Non-pigmented ciliary epithelial cell (primary cell): ENCODE measurements around the gene TNFRSF12A.

Source experiments
- DNase-seq: peaks from one replicate; pipeline ENCODE4 v3.0.0-alpha.2; 2010; ENCODE audit warnings: low read depth

Gene TNFRSF12A, protein sequence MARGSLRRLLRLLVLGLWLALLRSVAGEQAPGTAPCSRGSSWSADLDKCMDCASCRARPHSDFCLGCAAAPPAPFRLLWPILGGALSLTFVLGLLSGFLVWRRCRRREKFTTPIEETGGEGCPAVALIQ

DNA sequence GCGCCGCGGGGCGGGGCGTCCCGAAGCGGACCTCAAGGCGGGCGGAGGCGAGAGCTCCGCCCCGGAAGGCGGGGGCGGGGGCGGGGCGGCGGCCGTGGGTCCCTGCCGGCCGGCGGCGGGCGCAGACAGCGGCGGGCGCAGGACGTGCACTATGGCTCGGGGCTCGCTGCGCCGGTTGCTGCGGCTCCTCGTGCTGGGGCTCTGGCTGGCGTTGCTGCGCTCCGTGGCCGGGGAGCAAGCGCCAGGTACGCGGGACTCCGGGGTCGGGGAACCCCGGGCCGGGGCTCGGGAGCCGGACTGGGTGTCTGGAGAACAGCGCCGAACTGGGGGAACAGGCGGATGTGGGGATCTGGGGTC, at the start of gene TNFRSF12A:
Gene TNFRSF12A, plus strand, starts transcription at position 122 of the 357 bp plus-strand sequence. Its CDS starts 30 bp downstream, at position 152.
- DNase-seq, result peak; percentile 14

GRCh38 chr16:2970563-2970962, 49.6 kb upstream of the TNFRSF12A start:
- DNase-seq, result no peak

DNA sequence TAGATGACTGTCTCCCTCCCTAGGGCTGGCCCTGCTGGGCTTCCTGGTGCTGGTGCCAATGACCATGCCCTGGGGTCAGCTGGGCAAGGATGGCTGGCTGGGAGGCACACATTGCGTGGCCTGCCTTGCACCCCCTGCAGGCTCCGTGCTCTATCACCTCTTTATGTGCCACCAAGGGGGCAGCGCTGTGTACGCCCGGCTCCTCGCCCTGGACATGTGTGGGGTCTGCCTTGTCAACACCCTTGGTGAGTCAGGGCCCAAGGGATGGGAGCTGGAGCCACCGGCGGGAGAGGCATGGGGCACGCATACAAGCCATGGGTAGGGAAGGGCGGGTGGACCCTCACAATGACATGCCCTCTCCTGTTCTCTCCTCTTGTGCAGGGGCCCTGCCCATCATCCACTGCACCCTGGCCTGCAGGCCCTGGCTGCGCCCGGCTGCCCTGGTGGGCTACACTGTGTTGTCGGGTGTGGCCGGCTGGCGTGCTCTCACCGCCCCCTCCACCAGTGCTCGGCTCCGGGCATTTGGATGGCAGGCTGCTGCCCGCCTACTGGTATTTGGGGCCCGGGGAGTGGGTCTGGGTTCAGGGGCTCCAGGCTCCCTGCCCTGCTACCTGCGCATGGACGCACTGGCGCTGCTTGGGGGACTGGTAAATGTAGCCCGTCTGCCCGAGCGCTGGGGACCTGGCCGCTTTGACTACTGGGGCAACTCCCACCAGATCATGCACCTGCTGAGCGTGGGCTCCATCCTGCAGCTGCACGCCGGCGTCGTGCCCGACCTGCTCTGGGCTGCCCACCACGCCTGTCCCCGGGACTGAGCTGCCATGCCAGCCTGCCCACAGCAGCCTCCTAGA, 48.8 kb upstream of the TNFRSF12A start:
- no peak for DNase-seq

- no peak for DNase-seq
Observed at GRCh38 chr16:2971985-2972784, 48.0 kb upstream of the TNFRSF12A start.

- no peak for DNase-seq
Observed at GRCh38 chr16:2973093-2973492, 47.1 kb upstream of the TNFRSF12A start.

DNA sequence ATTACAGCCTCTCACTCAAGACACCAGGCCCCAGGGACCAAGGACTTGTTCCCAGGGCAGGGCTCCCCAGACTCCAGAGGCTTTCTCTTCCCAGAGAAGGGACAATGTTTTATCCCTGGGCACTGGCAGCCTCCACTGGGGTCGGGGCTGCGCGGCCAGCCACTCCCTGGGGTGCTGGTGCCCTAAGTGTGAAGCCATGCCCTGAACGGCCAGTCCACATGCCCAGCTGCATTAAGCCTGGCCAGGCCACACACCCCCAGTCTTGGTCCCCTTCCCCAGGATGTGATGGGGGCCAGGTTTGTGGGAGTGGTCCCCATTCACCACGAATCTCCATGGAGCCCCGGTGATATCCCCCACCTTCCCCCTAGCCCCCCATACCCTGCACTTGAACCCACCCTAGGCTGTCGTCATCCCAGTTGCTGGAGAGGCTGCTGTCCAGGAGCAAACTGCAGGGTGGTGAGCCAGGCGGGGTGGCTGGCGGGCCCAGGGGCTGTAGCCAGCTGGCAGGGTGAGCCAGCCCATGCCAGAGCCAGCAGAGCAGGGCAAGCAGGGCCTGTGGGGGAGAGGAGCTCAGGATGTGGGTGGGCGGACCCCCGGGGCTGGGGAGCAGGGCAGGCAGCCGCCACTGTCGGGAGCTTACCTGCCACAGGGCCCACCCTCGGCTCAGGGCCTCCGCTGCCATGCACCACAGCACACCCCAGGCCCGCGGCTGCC, 46.4 kb upstream of the TNFRSF12A start:
- DNase-seq, result no peak

- DNase-seq, result no peak
Observed at GRCh38 chr16:2974319-2975056, 45.7 kb upstream of the TNFRSF12A start.

- no peak for DNase-seq
Observed at GRCh38 chr16:2975161-2975795, 44.9 kb upstream of the TNFRSF12A start.

DNA sequence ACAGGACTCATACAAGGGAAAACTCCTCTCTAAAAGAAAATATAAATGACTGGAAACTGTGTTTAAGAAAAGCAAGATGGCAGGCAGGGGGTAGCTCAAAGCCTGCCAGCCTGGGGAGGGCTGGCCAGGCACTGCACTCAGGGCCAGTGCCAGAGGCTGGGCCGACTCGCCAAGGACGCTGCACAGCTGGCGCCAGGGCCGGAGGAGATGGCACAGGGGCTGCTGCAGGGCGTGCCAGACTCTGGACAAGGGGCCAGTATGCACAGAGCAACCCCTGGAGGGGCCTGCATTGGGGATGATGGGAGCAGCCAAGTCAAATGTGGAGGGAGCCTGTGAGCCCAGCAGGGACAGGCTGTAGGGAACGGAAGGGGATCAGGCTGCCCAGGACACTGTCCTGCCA, 44.0 kb upstream of the TNFRSF12A start:
- DNase-seq, result no peak

DNA sequence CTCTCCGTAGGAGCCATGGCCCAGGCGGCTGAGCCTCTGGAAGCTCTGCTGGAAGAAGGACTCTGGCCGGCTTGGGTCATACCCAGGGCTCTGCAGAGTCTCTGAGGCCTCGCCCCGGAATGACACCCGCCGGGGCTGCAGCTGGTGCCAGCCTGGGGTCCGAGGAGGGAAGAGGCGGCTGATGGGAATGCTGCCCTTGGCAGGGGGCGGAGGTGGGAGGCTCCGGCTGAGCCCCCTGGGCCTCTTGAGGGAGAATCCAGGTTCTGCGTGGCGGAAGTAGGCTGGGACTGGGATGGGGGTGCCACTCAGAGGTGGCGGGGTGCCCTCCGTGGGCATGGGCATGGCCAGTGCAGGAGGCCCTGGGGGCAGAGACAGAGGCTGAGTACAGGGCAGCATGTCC, 43.5 kb upstream of the TNFRSF12A start:
- no peak for DNase-seq

DNA sequence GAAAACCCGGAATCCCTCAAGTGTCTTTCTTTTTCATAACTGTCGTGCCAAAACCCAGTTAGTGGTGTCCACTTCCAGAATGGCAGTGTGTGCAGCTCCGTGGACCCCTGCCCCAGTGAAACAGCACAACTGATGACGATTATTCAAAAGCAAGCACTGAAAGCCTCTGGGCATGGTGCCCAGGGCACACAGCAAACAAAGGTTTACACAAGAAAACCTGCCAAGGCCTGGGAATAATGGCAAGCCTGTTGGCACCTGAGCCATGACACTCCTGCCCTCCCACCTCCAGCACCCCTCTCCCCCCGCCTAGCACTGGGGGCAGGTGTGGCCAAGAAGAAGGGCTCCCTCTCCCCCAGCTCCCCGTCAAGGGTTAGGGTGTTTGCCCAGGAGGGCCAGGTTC, 42.7 kb upstream of the TNFRSF12A start:
- DNase-seq, result no peak

DNA sequence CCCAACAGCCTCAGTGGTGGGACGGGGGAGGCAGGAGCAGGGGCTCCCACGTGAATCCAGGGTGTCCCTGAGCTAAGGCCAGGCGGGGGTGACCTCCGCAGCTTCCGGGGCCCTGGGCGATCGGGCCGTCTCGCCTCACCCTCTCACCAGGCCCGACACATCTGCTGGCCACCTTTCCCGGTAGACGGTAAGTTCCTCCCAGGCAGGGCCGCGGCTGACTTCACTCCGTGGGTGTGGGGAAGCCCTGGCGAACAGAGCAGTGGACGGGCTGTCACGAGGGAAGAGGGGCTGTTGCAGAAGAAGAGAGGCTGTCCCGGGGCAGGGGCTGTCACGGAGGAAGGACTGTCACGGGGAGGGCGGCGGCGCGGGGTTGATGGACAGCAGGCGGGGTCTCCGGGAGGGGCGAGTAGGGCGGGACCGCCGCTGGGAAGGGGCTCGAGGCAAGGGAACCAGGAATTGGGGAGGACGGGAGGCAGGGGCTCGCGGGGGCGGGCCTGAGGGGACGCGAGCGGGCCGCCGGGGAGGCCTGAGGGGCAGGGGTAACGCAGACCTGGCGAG, 40.4 kb upstream of the TNFRSF12A start:
- no peak for DNase-seq

DNA sequence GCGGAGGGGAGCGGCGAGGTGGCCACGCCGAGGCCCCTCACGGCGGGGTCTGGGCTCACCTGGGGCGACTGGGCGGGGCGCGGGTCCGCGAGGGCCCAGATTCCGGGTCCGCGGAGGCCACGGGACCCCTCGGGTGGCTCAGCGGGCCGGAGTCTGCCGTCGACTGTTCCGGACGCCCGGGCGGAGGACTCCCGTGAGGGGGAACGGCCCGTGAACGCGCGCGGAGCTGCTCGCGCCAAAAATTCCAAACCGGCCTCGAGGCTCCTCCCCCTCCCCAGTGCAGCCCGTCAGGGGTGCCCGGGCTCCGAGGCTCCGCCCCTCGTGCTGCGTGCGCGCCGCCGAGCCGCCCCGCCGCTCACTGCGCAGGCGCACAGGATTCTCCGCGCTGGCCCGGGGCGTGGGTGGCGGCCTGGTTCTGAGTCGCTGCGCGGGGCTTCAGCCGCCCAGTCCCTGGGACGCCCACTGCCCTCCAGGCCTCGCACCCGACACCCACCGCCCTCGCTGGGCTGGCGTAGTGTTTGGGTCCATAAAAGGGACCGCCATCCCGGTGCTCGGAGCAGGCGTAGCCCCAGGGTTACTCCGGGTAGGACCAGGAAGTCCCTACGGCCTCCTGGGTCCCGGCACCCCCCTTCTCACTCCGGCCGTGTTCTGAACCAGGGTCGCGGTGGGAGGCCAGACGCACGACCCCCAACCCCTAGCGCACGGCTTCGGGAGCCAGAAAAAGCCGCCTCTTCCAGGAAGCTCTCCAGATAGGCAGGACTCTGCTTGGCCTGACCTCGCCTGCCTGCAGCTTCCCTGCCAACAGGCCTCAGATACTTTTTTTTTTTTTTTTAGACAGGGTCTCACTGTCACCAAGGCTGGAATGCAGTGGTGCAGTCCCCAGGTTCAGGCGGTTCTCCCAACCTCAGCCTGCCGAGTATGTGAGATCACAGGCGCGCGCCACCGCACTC, 39.7 kb upstream of the TNFRSF12A start, which contains the start of gene PKMYT1:
Gene PKMYT1, minus strand, starts transcription at position 220 of the 950 bp plus-strand sequence. CDS start 789 bp downstream, outside the sequence.
- DNase-seq, result no peak

GRCh38 chr16:2981177-2981898, 38.8 kb upstream of the TNFRSF12A start:
- DNase-seq, result no peak

- DNase-seq, result no peak
Observed at GRCh38 chr16:2981899-2982250, 38.3 kb upstream of the TNFRSF12A start.

GRCh38 chr16:2982402-2982801, 37.8 kb upstream of the TNFRSF12A start:
- DNase-seq, result no peak

- no peak for DNase-seq
Observed at GRCh38 chr16:2983706-2984136, 36.4 kb upstream of the TNFRSF12A start.

GRCh38 chr16:2985462-2985861, 34.7 kb upstream of the TNFRSF12A start:
- DNase-seq, result no peak

DNA sequence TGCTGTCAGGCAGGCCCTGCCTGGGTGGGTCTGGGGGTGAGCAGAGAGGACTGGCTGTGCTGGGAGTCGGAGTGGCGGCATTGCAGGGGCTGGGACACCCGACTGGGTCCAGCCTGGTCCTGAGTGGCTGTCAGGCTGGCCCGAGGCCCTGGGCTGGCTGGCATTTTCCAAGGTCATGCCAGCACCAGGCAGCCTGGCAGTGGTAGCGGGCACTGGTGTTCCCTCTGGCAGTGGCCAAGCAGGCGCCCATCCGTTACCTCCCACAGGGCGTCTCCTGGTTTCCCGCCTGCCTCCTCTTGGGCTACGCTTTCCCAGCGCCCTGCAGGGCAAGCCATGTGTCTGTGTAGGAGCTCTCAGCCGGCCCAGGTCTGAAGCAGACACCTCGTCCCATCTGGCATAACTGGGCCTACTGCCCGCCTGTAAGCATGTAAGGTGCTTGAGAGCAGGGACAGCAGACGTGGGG, 34.2 kb upstream of the TNFRSF12A start:
- no peak for DNase-seq
